ENCODE results near the gene CFAP97D2. TPM values are rescaled to one million over a fixed set of nuclear protein-coding genes. Genes with fewer than 3 reads are reported as not detected.

Gene CFAP97D2
- total and polyA plus RNA-seq, 2 of the 13 experiments (the other 11 are each of a cell fraction or from before 2014, with no cell fraction given), result not detected

- TF ChIP-seq GMEB1 (CRISPR knock-in tag; IDR thresholded peaks at IDR 0.05; ENCODE audit: borderline replicate concordance) (peak; percentile 65), TGIF2 (CRISPR knock-in tag; IDR thresholded peaks at IDR 0.05) (0 out of 2 replicates have a peak, but pooled peaks have one; percentile 30), ADNP (CRISPR knock-in tag; IDR thresholded peaks at IDR 0.05) (no peak), SALL1 (CRISPR knock-in tag; IDR thresholded peaks at IDR 0.05) (peak; percentile 95), KDM6A (CRISPR knock-in tag; IDR thresholded peaks at IDR 0.05; ENCODE audit: low read depth) (no peak), DPF2 (CRISPR knock-in tag; IDR thresholded peaks at IDR 0.05; ENCODE audit: borderline replicate concordance, low read depth) (no peak), KLF6 (CRISPR knock-in tag; IDR thresholded peaks at IDR 0.05) (peak; percentile 58; the same call in 1 of the 2 replicates), ZNF567 (CRISPR knock-in tag; IDR thresholded peaks at IDR 0.05; ENCODE audit: borderline replicate concordance) (no peak), MLX (CRISPR knock-in tag; IDR thresholded peaks at IDR 0.05) (no peak), ZNF737 (CRISPR knock-in tag; IDR thresholded peaks at IDR 0.05; ENCODE audit: borderline replicate concordance) (no peak), ZNF512 (CRISPR knock-in tag; IDR thresholded peaks at IDR 0.05) (no peak), ARHGAP35 (CRISPR knock-in tag; IDR thresholded peaks at IDR 0.05; ENCODE audit: borderline replicate concordance) (peak; percentile 63; the same call in 1 of the 2 replicates), NR1H2 (CRISPR knock-in tag; IDR thresholded peaks at IDR 0.05; ENCODE audit: borderline replicate concordance, low read depth) (peak; percentile 73; the same call in 1 of the 2 replicates), XBP1 (CRISPR knock-in tag; IDR thresholded peaks at IDR 0.05) (no peak), ATF6 (CRISPR knock-in tag; conservative IDR thresholded peaks at IDR 0.05) (no peak; the same call in 1 of the 2 replicates), HDAC1 (CRISPR knock-in tag; IDR thresholded peaks at IDR 0.05) (peak; percentile 34), ZNF281 (CRISPR knock-in tag; IDR thresholded peaks at IDR 0.05; ENCODE audit: borderline replicate concordance) (peak; percentile 63; the same call in 1 of the 2 replicates), ZNF780A (CRISPR knock-in tag; IDR thresholded peaks at IDR 0.05) (peak; percentile 34; the same call in 1 of the 2 replicates), HNRNPL (IDR thresholded peaks at IDR 0.05; ENCODE audit: low read depth, low read length) (0 out of 2 replicates have a peak, but pooled peaks have one; percentile 34), AKAP8 (CRISPR knock-in tag; IDR thresholded peaks at IDR 0.05) (0 out of 2 replicates have a peak, but pooled peaks have one; percentile 70)
These were observed 55.8 kb downstream of the CFAP97D2 start, which contains the start of gene CDC16 (continued) for GRCh38 chr13:114234645-114235421.

All from HepG2 (cell line).